ENCODE data around the gene IRX1.

The IRX1 gene

GRCh38 chr5:3601911-3602782, 6.5 kb downstream of the IRX1 start:
- H3K4me3 ChIP-seq (ENCODE audit: low read length) = no peak overlapping the region
- TF ChIP-seq CTCF (conservative IDR thresholded peaks at IDR 0.05; ENCODE audit: low read depth, low read length) = no peak
- DNase-seq (ENCODE audit: low read depth) = no peak

GRCh38 chr5:3602785-3603502, 7.3 kb downstream of the IRX1 start:
- DNase-seq (ENCODE audit: low read depth) = no peak
- no peak overlapping the region for H3K4me3 ChIP-seq (ENCODE audit: low read length)
- peak; percentile 43 for TF ChIP-seq CTCF (conservative IDR thresholded peaks at IDR 0.05; ENCODE audit: low read depth, low read length)

GRCh38 chr5:3604501-3604900, 8.9 kb downstream of the IRX1 start:
- DNase-seq (ENCODE audit: low read depth) = no peak
- no peak for TF ChIP-seq CTCF (conservative IDR thresholded peaks at IDR 0.05; ENCODE audit: low read depth, low read length)
- H3K4me3 ChIP-seq (ENCODE audit: low read length) = no peak overlapping the region

- H3K4me3 ChIP-seq (ENCODE audit: low read length) = no peak overlapping the region
- DNase-seq (ENCODE audit: low read depth) = no peak
- TF ChIP-seq CTCF (conservative IDR thresholded peaks at IDR 0.05; ENCODE audit: low read depth, low read length) = no peak
Observed at GRCh38 chr5:3605298-3606010, 9.8 kb downstream of the IRX1 start.

GRCh38 chr5:3606121-3606831, 10.6 kb downstream of the IRX1 start:
- TF ChIP-seq CTCF (conservative IDR thresholded peaks at IDR 0.05; ENCODE audit: low read depth, low read length) = no peak
- no peak overlapping the region for H3K4me3 ChIP-seq (ENCODE audit: low read length)
- no peak for DNase-seq (ENCODE audit: low read depth)

- no peak for TF ChIP-seq CTCF (conservative IDR thresholded peaks at IDR 0.05; ENCODE audit: low read depth, low read length)
- DNase-seq (ENCODE audit: low read depth) = no peak
- no peak overlapping the region for H3K4me3 ChIP-seq (ENCODE audit: low read length)
Observed at GRCh38 chr5:3607541-3608181, 12.0 kb downstream of the IRX1 start.

All from retinal pigment epithelial cell (primary cell).